GM12875 (cell line): ENCODE measurements around the gene DSPP.

Experiments
- H3K4me3 ChIP-seq: one replicate; pipeline ENCODE4 v1.5.1; 2011; ENCODE audit warnings: low read depth, low read length, control low read depth
- TF ChIP-seq, protein P1 (sequence below): IDR thresholded peaks from 2 replicates; pipeline ENCODE4 v1.5.1; 2011; ENCODE audit warnings: low read depth, mild to moderate bottlenecking, control low read depth, inconsistent platforms, low read length, moderate library complexity, borderline replicate concordance; ENCODE audit not compliant: insufficient read depth

DSPP gene

DNA sequence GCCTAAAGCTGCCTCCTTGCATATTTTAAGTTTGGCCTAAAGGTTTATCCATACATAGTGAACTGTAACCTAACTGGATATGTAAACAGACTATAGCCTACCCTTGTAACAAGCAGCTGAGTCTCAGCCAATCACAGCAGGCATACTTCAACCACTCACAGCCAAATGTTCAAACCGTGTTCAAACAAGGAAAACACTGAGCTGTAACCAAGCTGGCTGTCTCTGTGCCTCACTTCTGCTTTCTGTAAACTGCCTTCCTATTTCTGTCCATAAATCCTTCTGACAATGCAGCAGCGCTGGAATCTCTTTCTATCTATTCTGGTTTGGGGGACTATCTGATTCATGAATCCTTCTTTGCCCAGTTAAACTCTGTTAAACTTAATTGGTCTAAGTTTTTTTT is 16.4 kb downstream of the DSPP start:
- H3K4me3 ChIP-seq, result no peak overlapping the region
- TF ChIP-seq, protein P1, sequence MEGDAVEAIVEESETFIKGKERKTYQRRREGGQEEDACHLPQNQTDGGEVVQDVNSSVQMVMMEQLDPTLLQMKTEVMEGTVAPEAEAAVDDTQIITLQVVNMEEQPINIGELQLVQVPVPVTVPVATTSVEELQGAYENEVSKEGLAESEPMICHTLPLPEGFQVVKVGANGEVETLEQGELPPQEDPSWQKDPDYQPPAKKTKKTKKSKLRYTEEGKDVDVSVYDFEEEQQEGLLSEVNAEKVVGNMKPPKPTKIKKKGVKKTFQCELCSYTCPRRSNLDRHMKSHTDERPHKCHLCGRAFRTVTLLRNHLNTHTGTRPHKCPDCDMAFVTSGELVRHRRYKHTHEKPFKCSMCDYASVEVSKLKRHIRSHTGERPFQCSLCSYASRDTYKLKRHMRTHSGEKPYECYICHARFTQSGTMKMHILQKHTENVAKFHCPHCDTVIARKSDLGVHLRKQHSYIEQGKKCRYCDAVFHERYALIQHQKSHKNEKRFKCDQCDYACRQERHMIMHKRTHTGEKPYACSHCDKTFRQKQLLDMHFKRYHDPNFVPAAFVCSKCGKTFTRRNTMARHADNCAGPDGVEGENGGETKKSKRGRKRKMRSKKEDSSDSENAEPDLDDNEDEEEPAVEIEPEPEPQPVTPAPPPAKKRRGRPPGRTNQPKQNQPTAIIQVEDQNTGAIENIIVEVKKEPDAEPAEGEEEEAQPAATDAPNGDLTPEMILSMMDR, result no peak

DNA sequence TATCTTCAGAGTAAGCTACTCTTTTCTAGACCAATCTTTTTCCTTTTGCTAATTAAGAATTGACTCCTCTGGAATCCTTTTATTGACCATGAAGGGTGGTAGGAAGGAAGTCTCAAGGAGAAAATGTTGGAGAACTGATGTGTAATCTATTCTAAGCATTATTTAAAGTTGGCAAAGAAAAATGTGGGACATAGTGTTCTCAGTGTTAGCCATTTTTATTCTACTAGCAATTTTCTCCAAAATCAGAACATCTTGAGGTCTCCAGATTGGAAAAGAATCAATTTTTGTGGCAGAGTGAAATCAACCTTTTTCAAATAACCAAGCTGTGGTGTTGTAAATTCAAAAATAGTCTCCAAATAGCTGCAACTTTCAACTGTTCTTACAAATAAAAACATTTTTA is 23.3 kb downstream of the DSPP start:
- no peak overlapping the region for H3K4me3 ChIP-seq
- TF ChIP-seq, protein P1, result no peak

DNA sequence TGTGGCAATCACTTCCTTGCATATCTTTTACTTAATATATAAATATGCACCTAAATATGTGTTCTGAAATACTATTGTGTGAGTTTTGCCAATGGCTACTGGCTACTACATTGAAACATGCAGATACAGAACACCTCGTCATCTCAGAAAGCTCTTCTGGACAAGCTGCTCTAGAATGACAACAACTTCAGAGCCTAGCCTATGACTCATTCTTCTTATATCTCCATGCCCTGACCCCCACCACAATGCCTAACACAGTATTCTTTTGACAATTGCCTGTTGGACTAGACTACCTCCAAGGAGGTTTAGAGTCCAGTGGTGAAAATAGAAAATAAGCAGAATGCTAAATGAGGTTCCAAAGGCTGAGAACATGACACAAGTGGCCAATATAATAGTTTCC is 24.1 kb downstream of the DSPP start:
- TF ChIP-seq, protein P1, result no peak
- no peak overlapping the region for H3K4me3 ChIP-seq

DNA sequence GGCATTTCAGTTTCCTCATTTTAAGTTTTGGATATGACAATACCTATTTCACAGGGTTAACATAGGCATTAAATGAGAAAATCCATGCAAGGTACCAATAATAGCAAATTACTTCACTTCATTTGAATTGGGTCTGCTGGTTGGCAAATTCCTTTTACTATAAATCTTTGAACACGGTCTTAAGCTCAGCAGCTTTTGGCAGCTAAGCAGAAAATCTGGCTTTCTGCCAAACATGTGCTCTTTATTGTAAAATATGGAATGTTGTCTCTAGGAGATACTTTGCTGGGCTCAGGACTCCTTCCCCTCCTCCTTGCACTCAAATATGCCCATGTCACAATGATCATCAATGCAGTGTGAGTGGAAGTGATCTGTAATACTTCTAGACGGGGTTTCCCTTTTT is 24.9 kb downstream of the DSPP start:
- TF ChIP-seq, protein P1, result no peak
- no peak overlapping the region for H3K4me3 ChIP-seq

DNA sequence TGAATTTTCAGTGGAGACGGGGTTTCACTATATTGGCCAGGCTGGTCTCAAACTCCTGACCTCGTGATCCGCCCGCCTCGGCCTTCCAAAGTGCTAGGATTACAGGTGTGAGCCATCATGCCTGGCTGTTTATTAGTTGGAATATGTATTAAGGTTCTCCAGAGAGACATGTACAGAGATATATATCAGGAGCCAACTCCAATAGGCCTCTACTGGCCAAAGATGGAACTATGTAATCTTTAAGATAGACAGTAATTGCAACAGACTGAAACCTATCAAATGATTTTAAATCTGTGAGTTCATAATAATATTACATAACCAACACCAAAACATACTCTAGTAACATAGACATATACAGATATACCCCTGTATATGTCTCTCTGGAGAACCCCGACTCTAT is 36.0 kb downstream of the DSPP start:
- no peak overlapping the region for H3K4me3 ChIP-seq
- TF ChIP-seq, protein P1, result no peak

DNA sequence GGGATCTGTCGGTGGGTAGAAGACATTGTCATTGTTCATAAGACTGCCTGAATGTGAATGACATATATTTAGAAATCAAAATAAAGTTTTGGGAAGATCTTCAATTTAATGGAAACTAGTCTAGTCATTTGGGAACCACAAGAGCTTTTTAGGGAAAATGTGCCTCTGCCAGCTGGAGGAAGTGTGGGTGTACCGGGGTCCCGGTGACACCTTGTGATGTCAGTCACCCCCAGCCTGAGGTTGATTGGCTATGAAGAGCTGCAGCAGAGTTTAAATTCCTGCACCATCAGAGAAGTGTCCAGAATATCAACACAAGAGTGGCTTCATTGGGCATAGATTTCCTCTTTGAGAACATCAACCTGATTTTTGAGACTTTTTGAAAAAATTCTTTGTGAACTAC is 41.7 kb downstream of the DSPP start, which contains the start of gene DMP1:
TSS of gene DMP1 (plus strand) at position 301 of the 400 bp plus-strand sequence. CDS start 6,213 bp downstream, outside the sequence.
- TF ChIP-seq, protein P1, result no peak

DNA sequence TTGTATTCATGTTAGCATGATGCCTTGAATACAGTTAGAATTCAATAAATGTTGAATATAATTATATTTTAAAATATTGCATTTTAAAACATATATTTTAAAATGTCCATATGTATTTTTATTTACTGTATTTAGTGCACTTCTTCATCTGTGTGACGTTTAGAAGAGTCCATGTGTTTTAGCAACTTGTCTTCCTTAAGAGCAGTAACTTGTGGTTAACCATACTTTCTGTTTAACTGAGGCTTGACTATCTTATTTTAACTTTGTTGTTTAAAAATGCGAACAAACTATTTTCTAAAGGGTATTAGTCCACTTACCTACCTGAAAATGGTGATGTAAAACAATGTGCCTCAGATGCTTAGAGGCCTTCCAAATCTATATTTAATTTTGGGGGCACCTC is 42.6 kb downstream of the DSPP start:
- H3K4me3 ChIP-seq, result no peak overlapping the region
- TF ChIP-seq, protein P1, result no peak

More for the DNA sequence above, 41.7 kb downstream of the DSPP start, which contains the start of gene DMP1:
- no peak within 1 kb of the TSS for H3K4me3 ChIP-seq
